HG03103 (cell line): Measurements from ENCODE around the gene COPS9.

Experiments used
- ATAC-seq: cut with Tn5 transposase; IDR thresholded peaks from one replicate; pipeline ENCODE4 v1.9.1; 2021; ENCODE audit warnings: low read depth; ENCODE audit not compliant: unreplicated experiment

COPS9 gene

DNA sequence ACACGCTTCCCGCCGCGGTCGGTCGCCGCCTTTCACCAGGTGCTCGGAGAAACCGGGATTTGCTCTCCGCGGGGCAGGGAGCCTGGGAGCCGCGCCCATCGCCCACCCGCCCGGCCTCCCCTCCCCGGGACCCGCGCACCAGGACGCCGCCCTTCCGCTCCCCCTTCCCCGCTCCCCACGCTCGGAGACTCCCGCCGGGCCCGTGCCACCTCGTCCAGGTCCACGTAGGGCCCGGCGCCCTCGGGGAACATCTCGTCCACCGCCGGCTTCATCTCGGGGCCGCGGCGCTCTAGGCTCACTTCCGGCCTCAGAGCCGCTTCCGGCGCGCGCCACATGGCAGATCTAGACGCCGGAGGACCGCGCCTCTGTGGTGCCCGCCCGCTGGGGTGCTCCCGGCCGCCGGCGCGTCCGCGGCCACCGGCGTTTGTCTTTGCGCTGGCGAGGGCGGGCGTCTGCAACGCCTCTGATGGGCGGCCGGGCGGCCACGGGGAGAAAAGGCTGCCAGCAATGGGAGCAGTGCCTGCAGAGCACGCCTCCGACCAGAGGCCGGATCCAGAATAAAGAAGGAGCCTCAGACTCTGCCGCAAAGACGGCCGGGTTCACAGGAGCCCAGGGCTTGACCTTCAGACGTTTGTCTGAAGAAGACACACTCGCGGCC, at the start of gene COPS9:
Gene COPS9 (minus strand): TSS at position 293 of the 658 bp plus-strand sequence. CDS start 21 bp downstream, at position 272.
- peak; percentile 90 for ATAC-seq

DNA sequence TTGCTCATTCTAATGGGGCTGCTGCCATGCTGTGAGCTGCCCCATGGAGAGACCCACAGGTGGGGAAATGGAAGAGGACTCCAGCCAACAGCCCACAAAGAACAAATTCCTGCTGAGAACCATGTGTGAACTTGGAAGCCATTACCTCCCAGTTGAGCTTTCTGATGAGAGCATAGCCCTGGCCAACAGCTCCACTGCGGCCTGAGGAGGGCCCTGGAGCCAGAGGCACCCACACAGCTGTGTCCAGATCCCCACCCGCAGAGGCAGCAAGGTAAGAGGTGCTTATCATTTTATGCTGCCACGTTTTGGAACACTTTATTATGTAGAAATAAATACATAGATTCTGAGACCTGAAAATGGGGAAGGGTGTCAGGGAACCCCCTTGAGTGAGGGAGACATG, 48.6 kb upstream of the COPS9 start:
- ATAC-seq: no peak

DNA sequence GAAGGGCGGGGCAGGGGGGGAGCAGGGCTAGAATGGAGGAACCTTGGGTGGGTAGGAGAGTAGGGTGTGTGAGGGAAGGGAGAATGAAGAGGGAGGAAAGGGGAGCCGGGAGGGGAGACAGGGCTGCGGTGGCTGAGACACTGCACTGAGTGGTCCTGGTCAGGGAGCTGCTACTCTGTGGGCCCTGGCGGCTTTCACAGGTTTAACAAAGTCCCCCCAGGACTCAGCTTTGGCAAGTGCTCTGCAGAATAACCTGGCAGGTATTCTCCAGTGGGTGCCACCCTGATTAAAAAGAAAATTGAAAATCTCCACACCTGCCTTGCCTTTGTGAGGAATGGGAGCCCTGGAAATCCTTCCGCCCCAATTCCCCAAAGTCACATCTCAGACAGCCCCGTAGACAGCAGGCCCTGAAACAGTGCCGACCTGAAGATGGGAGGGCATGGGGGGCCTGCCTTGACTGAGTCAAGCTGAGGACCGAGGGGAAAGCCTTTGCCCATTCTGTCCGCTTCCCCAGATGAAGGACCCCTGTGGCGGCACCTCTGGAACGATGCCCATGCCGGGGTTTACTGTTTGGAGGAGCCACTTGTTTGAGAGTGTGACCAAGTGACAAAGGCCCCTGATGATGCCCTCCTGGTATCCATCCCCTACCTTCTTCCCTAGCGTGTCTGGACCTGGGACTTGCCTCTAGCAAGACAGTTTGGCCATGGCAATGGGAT, 47.9 kb upstream of the COPS9 start:
- no peak for ATAC-seq

DNA sequence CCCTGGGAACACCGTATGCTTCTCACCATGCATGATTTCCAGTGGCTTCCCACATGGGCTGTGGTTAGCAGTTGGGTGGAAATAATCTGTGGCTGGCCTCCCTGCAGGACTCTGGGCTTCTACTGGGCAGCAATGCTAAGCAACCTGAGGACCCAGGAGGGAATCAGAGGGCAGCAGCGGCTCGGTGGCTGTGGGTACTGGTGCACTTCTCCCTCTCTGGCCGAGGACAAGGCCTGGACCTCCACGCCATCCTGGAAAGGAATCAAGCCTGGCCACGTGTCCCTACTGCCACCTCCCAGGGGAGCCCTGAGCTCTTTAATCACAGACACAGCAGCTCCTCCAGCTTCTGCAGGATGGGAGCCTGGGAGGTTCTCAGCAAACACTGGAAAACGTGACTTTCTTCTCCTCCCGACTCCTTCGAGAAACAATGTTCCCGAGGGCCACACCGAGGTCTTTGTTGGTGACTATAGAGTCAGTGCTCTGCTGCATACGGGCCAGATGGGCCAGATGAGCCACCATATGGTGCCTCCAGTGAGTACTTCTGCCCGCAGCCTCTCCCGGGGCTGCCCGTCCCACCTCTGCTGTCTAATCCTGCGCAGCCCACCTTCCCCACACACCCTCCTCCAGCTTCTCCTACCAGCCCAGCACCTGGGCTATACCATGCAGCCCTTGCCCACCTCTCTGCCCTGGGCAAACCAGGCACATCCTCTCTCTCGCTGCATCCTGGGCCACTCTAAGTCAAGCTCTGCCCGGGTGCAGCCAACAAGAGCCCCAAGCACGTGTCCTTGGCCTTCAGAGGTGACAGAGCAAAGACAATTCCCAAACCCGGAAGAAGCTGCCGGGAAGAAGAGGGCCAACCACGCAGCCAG, 47.1 kb upstream of the COPS9 start:
- ATAC-seq: no peak

DNA sequence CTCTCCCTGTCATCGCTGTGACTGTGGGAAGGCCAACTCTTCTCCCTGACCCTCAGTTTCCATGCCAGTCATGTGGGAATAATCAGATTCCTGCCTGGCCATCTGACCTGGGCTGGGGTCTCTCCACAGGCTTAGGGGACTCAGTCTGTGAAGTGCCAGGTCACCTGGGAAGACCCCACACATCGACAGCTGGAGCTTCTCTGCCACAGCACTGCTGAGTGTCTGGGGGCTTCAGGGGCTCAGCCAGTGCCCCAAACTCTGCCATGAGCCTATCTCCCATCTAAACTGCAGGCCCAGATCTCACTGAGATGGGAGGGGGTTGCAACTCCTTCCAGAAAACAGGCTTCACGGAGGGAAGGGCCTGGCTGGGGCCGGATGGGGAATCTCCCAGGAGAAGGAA, 46.4 kb upstream of the COPS9 start:
- ATAC-seq: no peak

DNA sequence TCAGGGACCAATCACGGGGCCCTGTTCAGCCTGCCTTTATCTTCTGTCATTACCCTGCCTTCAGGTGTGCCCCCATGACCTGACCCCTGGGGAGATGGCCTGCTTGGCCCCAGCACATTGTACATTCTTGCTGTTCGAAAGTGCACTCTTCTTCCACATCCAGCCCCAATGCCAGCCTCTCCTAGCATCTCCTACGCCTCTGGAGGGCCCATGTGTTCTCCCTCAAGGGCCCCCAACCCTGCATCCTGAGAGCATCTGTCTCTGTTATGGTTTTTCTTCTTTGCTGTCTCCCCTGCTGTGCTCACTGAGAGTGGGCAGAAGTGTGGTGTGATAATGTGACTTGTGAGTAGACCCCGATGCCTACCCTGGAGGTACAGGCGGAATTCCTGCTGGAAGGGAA, 45.9 kb upstream of the COPS9 start:
- no peak for ATAC-seq

DNA sequence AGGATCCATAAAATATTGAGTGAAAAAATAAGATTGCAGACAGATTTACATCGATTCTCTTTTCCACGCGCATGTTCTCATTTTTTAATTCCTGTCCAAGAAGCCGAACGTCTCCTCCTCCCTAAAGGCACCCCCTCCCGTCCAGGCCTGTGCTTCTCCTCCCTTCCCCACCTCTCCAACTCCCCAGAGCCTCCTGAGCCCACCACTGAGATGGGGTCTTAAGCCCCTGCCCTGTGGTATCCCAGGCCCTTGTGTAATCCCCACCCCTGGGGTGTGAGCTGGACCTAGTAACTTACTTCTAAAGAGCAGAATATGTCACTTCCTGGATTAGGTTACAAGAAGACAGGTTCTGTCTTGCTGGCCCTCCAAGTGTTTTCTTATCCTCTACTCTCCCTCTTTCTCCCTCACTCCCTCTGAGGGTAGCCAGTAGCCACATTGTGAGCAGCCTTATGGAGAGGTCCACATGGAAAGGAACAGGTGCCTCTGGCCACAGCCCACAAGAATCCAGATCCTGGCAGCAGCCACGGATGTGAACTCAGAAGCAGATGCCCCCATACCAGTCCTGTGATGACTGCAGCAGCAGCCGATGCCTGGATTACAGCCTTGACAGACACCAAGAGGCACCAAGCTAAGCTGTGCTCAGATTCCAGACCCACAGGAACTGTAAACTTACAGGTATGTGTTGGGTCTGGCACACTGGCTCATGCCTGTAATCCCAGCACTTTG, 44.0 kb upstream of the COPS9 start:
- no peak for ATAC-seq

DNA sequence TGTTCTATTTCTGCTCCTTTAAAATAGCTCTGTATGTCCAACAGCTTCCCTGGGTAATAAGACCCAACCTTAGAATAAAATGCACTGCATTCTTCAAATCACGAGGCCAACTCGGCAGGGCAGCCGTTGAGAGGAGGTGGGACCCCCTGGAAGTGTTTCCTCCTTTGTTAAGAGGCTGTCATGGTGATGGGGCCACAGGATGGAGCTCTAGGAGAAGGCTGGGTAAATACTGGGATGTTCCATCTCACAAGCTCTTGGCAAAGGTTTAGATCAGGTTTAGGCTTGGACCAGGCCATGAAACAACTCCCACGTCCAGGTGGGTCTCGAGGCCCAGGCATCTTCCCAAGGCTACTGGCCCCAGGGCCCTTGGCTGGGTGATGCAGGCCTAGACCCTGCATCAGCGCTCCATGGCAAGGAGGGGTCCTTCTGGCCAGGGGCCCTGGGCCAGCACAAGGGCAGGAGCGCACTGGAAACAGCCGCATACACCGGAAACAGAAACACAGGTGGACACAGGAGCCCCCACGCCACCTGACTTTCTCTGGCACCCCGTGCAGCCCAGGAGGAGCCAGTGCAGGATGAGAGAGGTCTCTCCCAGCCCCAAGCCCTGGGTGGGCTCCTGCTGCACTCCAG, 43.2 kb upstream of the COPS9 start:
- ATAC-seq: no peak

DNA sequence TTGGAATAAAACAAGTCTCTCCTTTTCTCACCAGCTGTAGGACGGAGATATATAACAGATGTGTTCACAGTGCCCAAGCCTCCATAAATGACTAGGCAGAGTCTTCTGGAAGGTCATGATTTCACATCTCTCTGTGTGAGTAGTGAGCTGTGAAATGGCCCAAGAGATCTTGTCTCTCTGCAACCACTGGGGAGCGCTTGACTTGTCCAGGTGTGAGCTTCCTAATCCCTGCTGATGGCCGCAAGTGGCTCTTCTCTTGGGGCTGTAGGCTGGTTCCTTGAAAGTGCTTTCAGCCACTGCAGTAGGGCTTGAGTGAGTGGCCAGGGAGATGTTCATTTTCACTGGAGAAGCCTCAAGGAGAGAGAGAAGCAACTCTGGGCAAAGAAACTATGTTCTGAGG, 42.5 kb upstream of the COPS9 start:
- no peak for ATAC-seq

DNA sequence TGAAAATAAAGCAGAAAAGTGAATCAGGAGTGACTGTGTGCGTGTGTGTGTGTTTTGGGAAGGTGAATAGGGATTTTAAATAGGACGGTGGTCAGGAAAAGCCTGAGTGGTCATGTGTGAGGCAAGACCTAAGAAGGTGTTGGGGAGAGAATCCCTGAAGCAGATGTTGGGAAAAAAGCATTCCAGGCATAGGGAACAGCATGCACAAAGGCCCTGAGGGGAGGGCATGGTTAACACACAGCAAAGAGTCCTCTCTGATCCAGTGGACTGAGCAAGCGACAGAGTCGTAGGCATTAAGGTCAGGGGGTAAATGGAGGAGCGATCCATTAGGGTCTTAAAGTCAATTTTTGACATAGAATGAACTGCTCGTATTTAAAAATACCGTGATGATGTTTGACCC, 38.4 kb upstream of the COPS9 start:
- no peak for ATAC-seq

DNA sequence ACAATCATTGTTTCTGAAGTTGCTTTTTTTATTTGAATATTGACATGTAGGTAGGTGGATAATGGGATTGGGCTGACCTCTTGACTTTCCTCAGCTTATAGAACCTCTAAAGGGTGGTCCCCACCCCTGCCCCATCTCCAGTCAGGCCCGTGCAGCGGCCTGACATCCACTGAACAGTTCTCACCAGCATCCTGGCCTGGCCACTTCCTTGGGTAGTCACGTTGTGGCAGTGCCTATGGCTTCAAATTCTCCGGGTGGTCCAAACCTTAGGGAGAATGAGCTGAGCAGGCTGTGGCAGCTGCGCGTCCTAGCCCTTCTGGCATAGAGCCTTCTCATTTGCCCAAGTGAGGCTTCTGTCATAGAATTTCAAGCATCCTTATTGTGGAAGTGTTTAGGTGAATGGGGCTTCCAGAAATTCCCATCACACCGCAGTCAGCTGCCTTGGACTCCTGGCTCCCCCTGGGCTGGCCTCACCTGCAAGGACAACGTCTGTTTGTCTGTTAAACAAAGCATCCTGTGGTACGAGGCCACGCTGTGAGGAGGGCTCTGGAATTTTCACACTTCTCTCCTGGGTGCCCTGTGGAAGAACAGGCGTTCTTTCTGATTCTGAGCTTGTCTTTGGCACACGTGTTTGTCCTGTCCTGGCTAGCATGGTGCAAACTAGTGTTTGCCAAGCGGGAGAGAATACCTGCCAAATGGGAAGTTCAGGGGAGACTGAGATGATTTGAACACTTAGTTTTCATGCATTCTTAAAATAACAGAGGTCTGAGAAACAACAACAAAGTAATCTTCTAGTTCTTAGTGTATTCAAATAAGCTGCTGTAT, 36.2 kb upstream of the COPS9 start:
- no peak for ATAC-seq

DNA sequence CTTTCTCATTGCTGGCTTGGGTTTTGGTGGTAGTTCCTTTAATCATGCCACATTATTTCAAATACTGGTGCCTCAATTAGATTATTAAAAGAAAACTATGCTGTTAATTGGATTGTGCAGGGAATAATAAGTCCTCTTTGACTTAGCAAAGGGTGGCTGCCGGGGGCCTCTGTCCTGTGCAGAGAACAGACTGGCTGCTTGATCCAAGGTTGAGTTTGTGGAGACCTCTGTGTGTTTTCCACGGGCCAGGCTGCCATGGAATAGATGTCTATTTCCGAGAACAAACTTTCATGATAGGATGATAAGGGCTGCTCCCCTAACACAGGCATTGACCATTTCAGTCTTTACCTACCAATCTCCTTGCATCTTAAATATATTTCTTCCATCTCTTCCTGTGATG, 34.8 kb upstream of the COPS9 start:
- ATAC-seq: no peak

DNA sequence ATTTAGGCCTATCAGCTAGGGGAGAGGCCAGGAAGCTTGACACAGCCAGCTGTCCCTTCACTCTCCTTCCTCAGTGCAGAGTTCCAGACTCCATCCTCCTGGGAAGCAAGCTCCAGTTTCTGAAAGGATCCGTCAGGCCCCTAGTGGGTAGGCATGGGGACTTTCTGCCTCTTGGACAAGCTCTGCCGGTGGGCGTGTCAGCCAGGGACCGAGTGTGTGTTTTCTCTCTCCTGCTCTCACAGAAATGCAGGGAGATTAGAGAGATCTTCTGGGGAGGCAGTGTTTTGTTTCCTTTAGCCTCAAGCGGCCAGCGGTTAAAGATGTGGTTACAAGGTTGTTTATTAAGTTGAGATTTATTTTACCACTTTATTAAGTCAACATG, 34.2 kb upstream of the COPS9 start:
- ATAC-seq: no peak

DNA sequence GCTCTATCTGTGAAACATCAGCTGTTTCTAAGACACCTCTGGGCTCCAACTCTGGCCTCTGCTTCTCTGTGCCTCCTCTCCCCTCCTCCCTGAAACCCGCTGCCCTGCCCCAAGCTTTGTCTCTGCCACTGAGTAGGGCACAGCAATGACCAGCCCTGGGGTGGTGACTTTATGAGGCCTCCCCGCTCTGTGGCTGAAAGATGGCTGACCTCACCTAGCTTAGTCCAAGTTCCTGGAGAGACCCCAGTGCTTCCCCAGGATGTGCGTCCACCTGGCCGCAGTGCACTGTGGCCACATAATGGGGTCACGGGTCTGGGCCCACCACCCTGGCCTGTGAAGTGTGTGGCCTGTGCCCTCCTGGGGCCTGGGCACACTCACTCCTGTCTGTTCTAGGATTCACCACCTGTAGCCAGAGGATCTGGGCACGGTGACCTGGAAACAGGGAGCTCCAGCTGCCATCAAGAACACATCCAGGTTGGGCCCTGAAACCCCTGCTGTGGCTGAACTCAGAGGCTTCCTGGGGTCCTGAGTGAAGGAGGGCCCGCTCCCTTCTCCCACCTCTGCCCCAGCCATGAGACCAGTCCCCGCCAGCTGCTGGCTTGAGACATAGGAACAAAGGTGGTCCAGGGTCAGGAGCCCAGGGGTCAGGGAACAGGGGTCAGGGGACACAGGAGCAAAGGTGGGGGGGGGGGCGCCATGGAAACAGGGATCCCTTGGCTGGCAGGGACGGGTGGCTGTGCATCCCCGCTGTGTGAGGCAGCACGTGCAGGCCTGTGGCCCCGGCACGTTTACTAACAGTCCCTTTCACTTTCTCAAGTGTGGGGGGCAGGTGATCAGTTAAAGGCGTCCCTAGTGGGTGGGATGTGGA, 33.6 kb upstream of the COPS9 start:
- no peak for ATAC-seq

DNA sequence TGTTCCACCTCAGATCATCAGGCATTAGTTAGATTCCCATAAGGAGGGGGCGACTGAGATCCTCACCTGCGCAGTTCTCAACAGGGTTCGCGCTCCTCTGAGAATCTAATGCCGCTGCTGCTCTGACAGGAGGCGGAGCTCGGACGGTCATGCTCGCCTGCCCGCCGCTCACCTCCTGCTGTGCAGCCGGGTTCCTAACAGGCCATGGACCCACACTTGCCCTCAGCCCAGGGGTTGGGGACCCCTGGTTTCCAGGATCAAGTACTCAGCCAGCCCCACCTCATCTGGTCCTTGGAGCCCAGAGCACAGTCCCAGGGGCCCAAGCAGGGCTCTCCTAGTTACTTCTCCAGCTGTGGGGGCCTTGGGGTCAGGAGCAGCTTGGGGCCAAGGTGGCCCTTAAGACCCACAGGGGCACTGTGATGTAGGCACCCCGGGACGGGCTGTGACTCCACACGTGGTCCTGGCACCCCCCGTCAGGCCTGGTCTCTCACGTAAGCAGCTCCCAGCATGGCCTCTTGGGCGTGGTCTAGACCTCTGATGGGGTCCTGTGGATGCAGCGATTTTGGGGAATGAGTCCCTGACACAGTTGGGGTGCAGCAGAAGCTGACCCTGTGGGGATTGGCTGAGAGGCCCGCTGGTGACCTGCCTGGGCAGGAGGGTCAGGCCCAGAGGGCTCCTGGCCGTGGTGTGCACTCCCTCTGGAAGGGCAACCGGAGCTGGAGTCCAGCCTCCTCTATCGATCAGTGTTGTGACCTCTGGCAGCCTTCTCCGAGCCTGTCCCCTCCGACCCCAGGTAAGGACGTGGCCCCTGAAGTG, 32.6 kb upstream of the COPS9 start:
- no peak for ATAC-seq

DNA sequence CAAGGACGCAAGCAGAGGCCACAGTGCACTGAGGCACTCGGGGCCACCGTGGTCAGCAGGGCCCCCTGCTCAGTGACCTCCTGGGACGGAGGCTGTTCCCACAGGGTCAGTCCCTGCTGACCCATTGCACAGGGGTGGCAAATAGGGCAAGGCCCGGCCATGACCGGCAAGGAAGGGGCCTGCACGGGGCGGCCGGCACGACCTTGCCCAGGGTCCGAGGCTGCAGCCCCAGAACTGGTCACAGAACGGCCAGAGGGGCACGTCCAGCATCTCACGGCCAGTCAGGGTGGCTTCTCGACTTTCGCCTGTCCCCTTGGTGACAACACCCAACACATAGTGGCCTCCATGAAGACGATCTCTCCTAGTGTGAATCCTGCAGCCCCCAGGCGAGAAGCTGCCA, 31.9 kb upstream of the COPS9 start:
- ATAC-seq: no peak

DNA sequence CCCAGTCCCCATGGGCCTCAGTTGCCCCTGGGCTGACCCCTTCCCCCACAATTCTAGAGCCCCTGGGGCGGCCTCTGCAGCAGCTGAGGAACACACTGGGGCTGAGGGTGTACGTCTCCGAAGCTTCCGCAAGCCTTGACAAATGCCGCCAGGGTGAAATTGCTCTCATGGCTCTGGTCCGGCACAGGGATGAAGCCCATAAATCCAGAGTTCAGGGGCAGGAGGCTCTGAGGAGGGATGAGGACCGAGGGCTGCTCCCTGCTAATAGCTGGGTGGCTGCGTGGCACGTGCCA, 31.4 kb upstream of the COPS9 start:
- ATAC-seq: no peak
